Measurements from ENCODE around the gene COG5.

DNA sequence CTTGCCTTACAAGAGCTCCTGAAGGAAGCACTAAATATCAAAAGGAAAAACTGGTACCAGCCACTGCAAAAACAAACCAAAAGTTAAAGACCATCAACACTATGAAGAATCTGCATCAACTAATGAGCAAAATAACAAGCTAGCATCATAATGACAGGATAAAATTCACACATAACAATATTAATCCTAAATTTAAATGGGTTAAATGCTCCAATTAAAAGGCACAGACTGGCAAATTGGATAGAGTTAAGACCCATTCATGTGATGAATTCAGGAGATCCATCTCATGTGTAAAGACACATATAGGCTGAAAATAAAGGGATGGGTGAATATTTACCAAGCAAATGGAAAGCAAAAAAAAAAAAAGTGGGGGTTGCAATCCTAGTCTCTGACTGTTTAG is 29.6 kb downstream of the COG5 start:
- no peak for TF ChIP-seq POLR2A (IDR thresholded peaks at IDR 0.05)
- TF ChIP-seq, protein P1, sequence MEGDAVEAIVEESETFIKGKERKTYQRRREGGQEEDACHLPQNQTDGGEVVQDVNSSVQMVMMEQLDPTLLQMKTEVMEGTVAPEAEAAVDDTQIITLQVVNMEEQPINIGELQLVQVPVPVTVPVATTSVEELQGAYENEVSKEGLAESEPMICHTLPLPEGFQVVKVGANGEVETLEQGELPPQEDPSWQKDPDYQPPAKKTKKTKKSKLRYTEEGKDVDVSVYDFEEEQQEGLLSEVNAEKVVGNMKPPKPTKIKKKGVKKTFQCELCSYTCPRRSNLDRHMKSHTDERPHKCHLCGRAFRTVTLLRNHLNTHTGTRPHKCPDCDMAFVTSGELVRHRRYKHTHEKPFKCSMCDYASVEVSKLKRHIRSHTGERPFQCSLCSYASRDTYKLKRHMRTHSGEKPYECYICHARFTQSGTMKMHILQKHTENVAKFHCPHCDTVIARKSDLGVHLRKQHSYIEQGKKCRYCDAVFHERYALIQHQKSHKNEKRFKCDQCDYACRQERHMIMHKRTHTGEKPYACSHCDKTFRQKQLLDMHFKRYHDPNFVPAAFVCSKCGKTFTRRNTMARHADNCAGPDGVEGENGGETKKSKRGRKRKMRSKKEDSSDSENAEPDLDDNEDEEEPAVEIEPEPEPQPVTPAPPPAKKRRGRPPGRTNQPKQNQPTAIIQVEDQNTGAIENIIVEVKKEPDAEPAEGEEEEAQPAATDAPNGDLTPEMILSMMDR (IDR thresholded peaks at IDR 0.05): no peak
